Small intestine (tissue), 7 donors: ENCODE data around the gene TRIM45. TPM values are rescaled to one million over a fixed set of nuclear protein-coding genes. Genes with fewer than 3 reads are reported as not detected.

Experiments used
- DNase-seq, 2 donors: peaks; one replicate each; pipeline versions ENCODE4 v3.0.0 to v3.0.0-alpha.2; 2013
- FAIRE-seq: peaks from 2 replicates; lab custom pipeline; 2012; peaks lifted over from hg19 to GRCh38; lab: Jason Lieb, UNC
- H3K27ac ChIP-seq, 3 donors: one replicate each; pipeline ENCODE4 v1.5.1; 2013; ENCODE audit warnings: low read length in 2 of 3, mild to moderate bottlenecking in 2 of 3, control low read depth in 1 of 3, inconsistent platforms in 1 of 3, low read depth in 1 of 3, moderate library complexity in 1 of 3
- H3K27me3 ChIP-seq, 3 donors: one replicate each; pipeline ENCODE4 v1.6.1; 2013; ENCODE audit warnings: low read length in 3 of 3, inconsistent platforms in 1 of 3; ENCODE audit not compliant: control insufficient read depth in 3 of 3, insufficient read depth in 3 of 3
- H3K36me3 ChIP-seq, 3 donors: one replicate each; pipeline ENCODE4 v1.6.1; 2013; ENCODE audit warnings: low read length in 3 of 3, inconsistent platforms in 1 of 3, low read depth in 1 of 3, mild to moderate bottlenecking in 1 of 3, moderate library complexity in 1 of 3; ENCODE audit not compliant: control insufficient read depth in 3 of 3, insufficient read depth in 2 of 3
- H3K4me1 ChIP-seq, 3 donors: one replicate each; pipeline ENCODE4 v1.6.1; 2013; ENCODE audit warnings: low read length in 2 of 3, inconsistent platforms in 1 of 3, low read depth in 1 of 3, mild to moderate bottlenecking in 1 of 3, moderate library complexity in 1 of 3; ENCODE audit not compliant: control insufficient read depth in 3 of 3, insufficient read depth in 2 of 3
- H3K4me3 ChIP-seq, 3 donors: one replicate each; pipeline ENCODE4 v1.5.1; 2013; ENCODE audit warnings: low read length in 3 of 3, control low read depth in 1 of 3, inconsistent platforms in 1 of 3, low read depth in 1 of 3, mild to moderate bottlenecking in 1 of 3, moderate library complexity in 1 of 3
- H3K9me3 ChIP-seq, 2 donors: one replicate each; pipeline ENCODE4 v1.6.1; 2013; ENCODE audit warnings: low read depth in 1 of 2, low read length in 1 of 2; ENCODE audit not compliant: control insufficient read depth in 2 of 2, insufficient read depth in 1 of 2
- WGBS, 3 donors: extraction: QIAGEN DNeasy Blood & Tissue Kit; methylation state at CpG; one replicate each; pipeline ENCODE4 v1.1.7; 2013; 5-methylcytosine and 5-hydroxymethylcytosine counted together
- polyA plus RNA-seq, 4 donors: library from polyadenylated mRNA; stranded (reverse) in 3 of 4; unstranded in 1 of 4; fragments of 200-250 nt in 3 of 4; fragments of 120-200 nt in 1 of 4; gene quantifications; one replicate each; pipeline versions ENCODE4 v1.2.1 to v1.2.3, GENCODE V29; 2013
- donor health status: healthy with polysubstance abuse.
- donor health status: control.
- donor health status: control.
- donor health status: Bipolar disorder and iron deficiency.
- donor health status: healthy.

Gene TRIM45
- polyA plus RNA-seq, 4 donors: 1.9 to 7.2 (median 4.0) TPM

- no peaks in the 10 kb centered on the region for H3K9me3 ChIP-seq
- H3K36me3 ChIP-seq: no peaks in the 10 kb centered on the region
- no peak overlapping the region for H3K27ac ChIP-seq
- no peak overlapping the region for H3K4me3 ChIP-seq
- FAIRE-seq (no peak), DNase-seq (no peak)
- no peaks in the 10 kb centered on the region for H3K27me3 ChIP-seq
- no peaks in the 10 kb centered on the region for H3K4me1 ChIP-seq
- WGBS, 3 donors: 88 to 100% (median 100%) methylated on average over 1 of the region's 1 CpG
Observed at GRCh38 chr1:117138561-117138960, 17.0 kb upstream of the TRIM45 start.

- no peak for FAIRE-seq
Observed at GRCh38 chr1:117138106-117138505, 16.6 kb upstream of the TRIM45 start.

GRCh38 chr1:117137281-117137855 is 15.8 kb upstream of the TRIM45 start:
- Histone ChIP-seq H3K27me3 (no peaks in the 10 kb centered on the region), H3K9me3 (no peaks in the 10 kb centered on the region), H3K4me1 (no peaks in the 10 kb centered on the region), H3K4me3 (no peak overlapping the region), H3K36me3 (no peaks in the 10 kb centered on the region), H3K27ac (no peak overlapping the region)
- FAIRE-seq (no peak), DNase-seq (no peak)
- 74 to 79% (median 77%) methylated on average over 3 of the region's 3 CpGs for WGBS, 3 donors

More at GRCh38 chr1:117138106-117138505, 16.6 kb upstream of the TRIM45 start:
- H3K27ac ChIP-seq: no peak overlapping the region
- WGBS, 3 donors: 91 to 93% (median 93%) methylated on average over 3 of the region's 3 CpGs
- DNase-seq: no peak
- no peaks in the 10 kb centered on the region for H3K9me3 ChIP-seq
- no peak overlapping the region for H3K4me3 ChIP-seq
- no peaks in the 10 kb centered on the region for H3K36me3 ChIP-seq
- H3K27me3 ChIP-seq: no peaks in the 10 kb centered on the region
- H3K4me1 ChIP-seq: no peaks in the 10 kb centered on the region

- FAIRE-seq: no peak
- 45 to 67% (median 58%) methylated on average over 2 of the region's 2 CpGs for WGBS, 3 donors
- no peaks in the 10 kb centered on the region for H3K4me1 ChIP-seq
Observed at GRCh38 chr1:117136749-117137148, 15.2 kb upstream of the TRIM45 start.

GRCh38 chr1:117135329-117135728 is 13.8 kb upstream of the TRIM45 start:
- Histone ChIP-seq H3K4me1 (no peaks in the 10 kb centered on the region), H3K9me3 (no peaks in the 10 kb centered on the region), H3K27ac (no peak overlapping the region), H3K27me3 (no peaks in the 10 kb centered on the region), H3K4me3 (no peak overlapping the region), H3K36me3 (no peaks in the 10 kb centered on the region)
- DNase-seq: no peak
- WGBS, 3 donors: 82 to 89% (median 84%) methylated on average over 2 of the region's 2 CpGs
- FAIRE-seq: no peak

More at GRCh38 chr1:117136749-117137148, 15.2 kb upstream of the TRIM45 start:
- DNase-seq: no peak
- no peaks in the 10 kb centered on the region for H3K36me3 ChIP-seq
- no peaks in the 10 kb centered on the region for H3K9me3 ChIP-seq
- H3K27me3 ChIP-seq: no peaks in the 10 kb centered on the region
- H3K4me3 ChIP-seq: no peak overlapping the region
- no peak overlapping the region for H3K27ac ChIP-seq

GRCh38 chr1:117130526-117130925 is 9.0 kb upstream of the TRIM45 start:
- peaks cover 0 to 3% (median 0%) of the 10 kb centered on the region in 3 donors for H3K4me1 ChIP-seq
- no peaks in the 10 kb centered on the region for H3K36me3 ChIP-seq
- H3K27ac ChIP-seq: no peak overlapping the region
- DNase-seq (no peak), FAIRE-seq (no peak)
- peaks cover 0 to 2% (median 0%) of the 10 kb centered on the region in 3 donors for H3K27me3 ChIP-seq
- WGBS, 3 donors: 91 to 95% (median 93%) methylated on average over 4 of the region's 4 CpGs
- no peak overlapping the region for H3K4me3 ChIP-seq
- H3K9me3 ChIP-seq: no peaks in the 10 kb centered on the region

GRCh38 chr1:117128323-117129079 is 7.0 kb upstream of the TRIM45 start:
- DNase-seq: peak; percentile 38 to 43
- no peak overlapping the region for H3K27ac ChIP-seq
- FAIRE-seq: peak; percentile 33

GRCh38 chr1:117127795-117128194 is 6.2 kb upstream of the TRIM45 start:
- no peaks in the 10 kb centered on the region for H3K36me3 ChIP-seq
- peaks cover 0 to 2% (median 0%) of the 10 kb centered on the region in 3 donors for H3K27me3 ChIP-seq
- no peak overlapping the region for H3K27ac ChIP-seq
- H3K9me3 ChIP-seq: no peaks in the 10 kb centered on the region
- FAIRE-seq (no peak), DNase-seq (no peak)
- peaks cover 0 to 3% (median 0%) of the 10 kb centered on the region in 3 donors for H3K4me1 ChIP-seq
- H3K4me3 ChIP-seq: no peak overlapping the region

More at GRCh38 chr1:117128323-117129079, 7.0 kb upstream of the TRIM45 start:
- Histone ChIP-seq H3K27me3 (peaks cover 0 to 2% (median 0%) of the 10 kb centered on the region in 3 donors), H3K36me3 (no peaks in the 10 kb centered on the region), H3K4me3 (no peak overlapping the region), H3K4me1 (peaks cover 0 to 3% (median 0%) of the 10 kb centered on the region in 3 donors), H3K9me3 (no peaks in the 10 kb centered on the region)
- WGBS, 3 donors: 27 to 31% (median 28%) methylated on average over 5 of the region's 5 CpGs
